K562 (cell line): ENCODE data around the gene NDUFC2. TPM values are rescaled to one million over a fixed set of nuclear protein-coding genes. Genes with fewer than 3 reads are reported as not detected.

ENCODE experiments used
- ATAC-seq: fragments of 200-7000 bp; cut with Tn5 transposase; 3 replicates; pipeline ENCODE4 v1.9.1; 2020; ENCODE audit warnings: moderate library complexity
- BruUV-seq: library from RNA; stranded (reverse); fragments of 400-500 nt; replicated peaks from 2 replicates; lab custom pipeline; 2021; lab: Mats Ljungman, UMichigan
- CTCF ChIA-PET: fragments of 300-600 bp; formaldehyde crosslinking; extraction: SDS; loops from one replicate; lab custom pipeline; 2021; ENCODE audit warnings: low intra/inter-chr PET ratio; lab: Yijun Ruan, JAX
- POLR2A ChIA-PET: fragments of 300-600, 350-650 bp; sonication (Branson Sonifier 250); formaldehyde crosslinking; extraction: SDS; loops from one replicate; lab custom pipeline; 2021; ENCODE audit warnings: antibody characterized with exemption, inconsistent platforms; lab: Yijun Ruan, JAX
- DNase-seq, 4 experiments: peaks; one replicate each; pipeline versions ENCODE4 v3.0.0 to v3.0.0-alpha.2; 2011 to 2018; ENCODE audit warnings: low spot score in 3 of 4, mixed read lengths in 3 of 4; ENCODE audit errors: extremely low read depth in 1 of 4
- FAIRE-seq: peaks from 2 replicates; lab custom pipeline; 2011; peaks lifted over from hg19 to GRCh38; lab: Jason Lieb, UNC
- H2AFZ ChIP-seq: 2 replicates; pipeline ENCODE4 v1.6.0; 2011; ENCODE audit warnings: low read depth, low read length, control low read depth, inconsistent platforms
- H3K27ac ChIP-seq: fragments of 200-600 bp; 3 replicates; pipeline ENCODE4 v1.8.0; 2011; ENCODE audit warnings: low read depth, mild to moderate bottlenecking, control low read depth, inconsistent platforms, low read length, moderate library complexity, mixed read lengths; ENCODE audit errors: extremely low read depth
- H3K27me3 ChIP-seq, 2 experiments: fragments of 300-600 bp in 1 of 2; 2 replicates in 1 of 2; 3 replicates in 1 of 2; pipeline versions ENCODE4 v1.6.0 to v1.8.0; 2011; ENCODE audit warnings: inconsistent platforms in 2 of 2, low read length in 2 of 2, mild to moderate bottlenecking in 1 of 2, mixed read lengths in 1 of 2, moderate library complexity in 1 of 2; ENCODE audit not compliant: control insufficient read depth in 2 of 2, insufficient read depth in 2 of 2
- H3K36me3 ChIP-seq: fragments of 300-600 bp; 3 replicates; pipeline ENCODE4 v1.8.0; 2011; ENCODE audit warnings: mild to moderate bottlenecking, low read length, inconsistent platforms; ENCODE audit not compliant: control insufficient read depth, insufficient read depth
- H3K4me1 ChIP-seq, 2 experiments: fragments of 200-600 bp in 1 of 2; replicated peaks in 1 of 2; 2 replicates in 1 of 2; 3 replicates in 1 of 2; pipeline versions ENCODE4 v1.5.1 to v1.8.0; 2011; ENCODE audit warnings: inconsistent platforms in 2 of 2, low read length in 2 of 2, mild to moderate bottlenecking in 1 of 2, mixed read lengths in 1 of 2, moderate library complexity in 1 of 2; ENCODE audit not compliant: control insufficient read depth in 2 of 2, insufficient read depth in 2 of 2
- H3K4me2 ChIP-seq: 2 replicates; pipeline ENCODE4 v1.6.1; 2011; ENCODE audit warnings: low read length, control low read depth, inconsistent platforms, mixed read lengths; ENCODE audit not compliant: insufficient read depth
- H3K4me3 ChIP-seq: fragments of 200-600 bp; sonication (generic), shearing (Covaris generic); 2 replicates; pipeline ENCODE4 v1.5.1; 2016; ENCODE audit warnings: control low read depth, inconsistent platforms
- H3K79me2 ChIP-seq: fragments of 200-600 bp; 3 replicates; pipeline ENCODE4 v1.8.0; 2011; ENCODE audit warnings: low read length, inconsistent platforms; ENCODE audit not compliant: control insufficient read depth, insufficient read depth
- H3K9ac ChIP-seq, 2 experiments: 2 replicates each; pipeline versions ENCODE4 v1.6.0 to v1.6.1; 2011; ENCODE audit warnings: low read depth in 2 of 2, low read length in 2 of 2, control low read depth in 1 of 2, inconsistent platforms in 1 of 2, mild to moderate bottlenecking in 1 of 2, mixed read lengths in 1 of 2; ENCODE audit not compliant: insufficient read depth in 1 of 2
- H3K9me1 ChIP-seq: one replicate; pipeline ENCODE4 v1.6.0; 2011; ENCODE audit warnings: inconsistent platforms, mild to moderate bottlenecking, low read length, moderate library complexity; ENCODE audit not compliant: control insufficient read depth, insufficient read depth
- H3K9me3 ChIP-seq: replicated peaks from 2 replicates; pipeline ENCODE4 v1.5.1; 2011; ENCODE audit warnings: low read depth, low read length, inconsistent platforms; ENCODE audit not compliant: control insufficient read depth, insufficient read depth
- H4K20me1 ChIP-seq: replicated peaks from 2 replicates; pipeline ENCODE4 v1.6.1; 2011; ENCODE audit warnings: low read length, inconsistent platforms, mixed read lengths; ENCODE audit not compliant: control insufficient read depth, insufficient read depth
- CLOCK ChIP-seq: fragments of 250-450 bp; sonication (Bioruptor Pico); IDR thresholded peaks from 2 replicates; pipeline ENCODE4 v1.4.0; 2020; ENCODE audit warnings: mild to moderate bottlenecking, moderate library complexity, borderline replicate concordance
- CREB1 ChIP-seq, 2 experiments: sonication (generic) in 1 of 2; formaldehyde crosslinking in 1 of 2; IDR thresholded peaks; 2 replicates each; pipeline versions ENCODE4 v1.6.1 to v1.8.0; 2012 to 2022; ENCODE audit warnings: inconsistent platforms in 1 of 2, mild to moderate bottlenecking in 1 of 2, missing genetic modification reagents in 1 of 2, moderate library complexity in 1 of 2
- EP300 ChIP-seq: IDR thresholded peaks from 2 replicates; pipeline ENCODE4 v1.6.1; 2012; ENCODE audit warnings: low read length, improper control_type of control experiment
- FOXP4 ChIP-seq: sonication (generic); formaldehyde crosslinking; IDR thresholded peaks from 2 replicates; pipeline ENCODE4 v1.8.0; 2022; ENCODE audit warnings: mild to moderate bottlenecking, missing genetic modification reagents, borderline replicate concordance
- HDAC6 ChIP-seq: IDR thresholded peaks from 2 replicates; pipeline ENCODE4 v1.6.1; 2012; ENCODE audit warnings: low read depth, mild to moderate bottlenecking, control low read depth, inconsistent platforms, low read length, moderate library complexity
- HNRNPK ChIP-seq: fragments of 200-400 bp; formaldehyde crosslinking; IDR thresholded peaks from one replicate; pipeline ENCODE4 v1.6.1; 2018; ENCODE audit warnings: mild to moderate bottlenecking, low read depth, low read length; ENCODE audit not compliant: poor library complexity, severe bottlenecking
- JUNB ChIP-seq: fragments of 450-650 bp; formaldehyde crosslinking; conservative IDR thresholded peaks from 2 replicates; pipeline ENCODE4 v1.4.0; 2020; ENCODE audit warnings: mild to moderate bottlenecking
- MAFK ChIP-seq: IDR thresholded peaks from 2 replicates; pipeline ENCODE4 v1.6.1; 2011; ENCODE audit warnings: low read length, improper control_type of control experiment
- NCOA1 ChIP-seq: fragments of 450-650 bp; IDR thresholded peaks from 2 replicates; pipeline ENCODE4 v1.6.1; 2016; ENCODE audit warnings: low read depth
- NFIC ChIP-seq: fragments of 450-650 bp; IDR thresholded peaks from 2 replicates; pipeline ENCODE4 v1.6.1; 2017; ENCODE audit warnings: mild to moderate bottlenecking, inconsistent platforms
- PML ChIP-seq: IDR thresholded peaks from 2 replicates; pipeline ENCODE4 v1.6.1; 2012; ENCODE audit warnings: low read length, inconsistent platforms
- SMARCA4 ChIP-seq: fragments of 450-650 bp; IDR thresholded peaks from 2 replicates; pipeline ENCODE4 v1.6.1; 2016
- SMC3 ChIP-seq: conservative IDR thresholded peaks from 2 replicates; pipeline ENCODE4 v1.6.1; 2011; ENCODE audit warnings: low read depth, low read length, improper control_type of control experiment; ENCODE audit not compliant: insufficient read depth
- ZFP30 ChIP-seq: fragments of 250-450 bp; sonication (Bioruptor Pico); IDR thresholded peaks from 2 replicates; pipeline ENCODE4 v1.8.0; 2022; ENCODE audit warnings: moderate library complexity, mild to moderate bottlenecking, inconsistent platforms, borderline replicate concordance
- ZKSCAN8 ChIP-seq: fragments of 200-800 bp; sonication (Bioruptor generic); IDR thresholded peaks from 2 replicates; pipeline ENCODE4 v1.6.1; 2016; ENCODE audit warnings: missing genetic modification characterization, missing compliant biosample characterization
- ZNF12 ChIP-seq: sonication (generic); formaldehyde crosslinking; IDR thresholded peaks from 2 replicates; pipeline ENCODE4 v1.4.0; 2020; ENCODE audit warnings: mild to moderate bottlenecking, missing genetic modification reagents
- ZNF232 ChIP-seq: sonication (generic); formaldehyde crosslinking; IDR thresholded peaks from 2 replicates; pipeline ENCODE4 v1.8.0; 2022; ENCODE audit warnings: mild to moderate bottlenecking, missing genetic modification reagents
- ZNF354B ChIP-seq: fragments of 250-450 bp; sonication (Bioruptor Pico); IDR thresholded peaks from 2 replicates; pipeline ENCODE4 v1.4.0; 2020
- ZNF584 ChIP-seq: fragments of 200-800 bp; sonication (Bioruptor generic); IDR thresholded peaks from 2 replicates; pipeline ENCODE4 v1.6.1; 2016; ENCODE audit warnings: low read depth, mild to moderate bottlenecking, missing genetic modification characterization, missing compliant biosample characterization
- WGBS: fragments of 100-300 bp; shearing (Covaris generic); methylation state at CpG from one replicate; pipeline ENCODE4 v1.1.6; 2016; ENCODE audit warnings: low coverage, mixed read lengths; ENCODE audit not compliant: insufficient coverage; ENCODE audit errors: missing lambda C conversion rate; 5-methylcytosine and 5-hydroxymethylcytosine counted together
- in situ Hi-C: fragments of 300-500 bp; cut with MboI; formaldehyde crosslinking; loops from 4 replicates; pipeline ENCODE4 v1.15.0; 2018; ENCODE audit warnings: inconsistent platforms, mixed read lengths
- intact Hi-C: fragments of 100-400 bp; cut with micrococcal nuclease; formaldehyde crosslinking; loops from 2 replicates; pipeline ENCODE4 v1.14.2; 2022
- polyA plus RNA-seq, 8 experiments: library from polyadenylated mRNA; depleted of rRNA in 4 of 8; stranded (reverse) in 5 of 8; unstranded in 3 of 8; fragments of >200 nt; fragmentation: Nextera tagmentation in 2 of 8; fragmentation: Illumina TruSeq in 1 of 8; extraction: Ambion mirVana in 2 of 8; extraction: Trizol in 1 of 8; gene quantifications; 2 replicates each; pipeline versions ENCODE4 v1.2.1 to v1.2.3, GENCODE V29; 2011 to 2014; ENCODE audit warnings: inconsistent platforms in 1 of 8, missing spikeins in 1 of 8
- total RNA-seq, 7 experiments: library from RNA; depleted of rRNA in 6 of 7; stranded (reverse); fragments of >200 nt in 6 of 7; fragmentation: Illumina TruSeq in 2 of 7; extraction: Trizol in 2 of 7; gene quantifications; 2 replicates each; pipeline versions ENCODE4 v1.2.1 to v1.2.3, GENCODE V29; 2011 to 2021; ENCODE audit warnings: low replicate concordance in 1 of 7

The NDUFC2 gene
- total and polyA plus RNA-seq, 9 of the 15 experiments (the other 6 are each of a cell fraction or from before 2014, with no cell fraction given): 168 to 1,119 (median 442) TPM

GRCh38 chr11:78080818-78081495, 1.3 kb upstream of the NDUFC2 start:
- WGBS: 25% methylated on average over 11 of the region's 11 CpGs
- Histone ChIP-seq H3K4me3 (peak overlapping the region; percentile 92), H3K27ac (peak overlapping the region; percentile 90), H3K36me3 (peaks cover 24% of the 10 kb centered on the region; the same call in 2 of the 3 replicates), H3K9ac (peak overlapping the region; percentile 82 to 91; a peak in 3 of 4 replicates), H3K27me3 (no peaks in the 10 kb centered on the region), H3K4me1 (peaks cover 23 to 25% of the 10 kb centered on the region in 2 experiments), H2AFZ (peak overlapping the region; percentile 95), H4K20me1 (peaks cover 9% of the 10 kb centered on the region; the same call in 1 of the 2 replicates), H3K9me3 (no peaks in the 10 kb centered on the region), H3K9me1 (no peaks in the 10 kb centered on the region), H3K4me2 (peak overlapping the region; percentile 99), H3K79me2 (peaks cover 48% of the 10 kb centered on the region)
- ChIA-PET CTCF (no interaction called here), POLR2A (interaction anchor here (0.6 to 1.1 kb wide), 6 partner anchors 8 to 959 kb away, joined by 3 to 8 read pairs (median 4); partner anchors contain the start of gene ALG8)
- no peak for FAIRE-seq
- peak; percentile 60 for ATAC-seq
- no TSS peak for BruUV-seq
- in situ Hi-C loops: no loop called here
- DNase-seq: peak in 2 of 4 experiments; percentile 41 to 79
- intact Hi-C loops: loop anchor here (10.0 kb wide), 1 partner anchor 214 kb away; no protein-coding TSS in a partner anchor
- TF ChIP-seq MAFK (no peak), PML (no peak; the same call in 1 of the 2 replicates), CLOCK (CRISPR knock-in tag) (no peak), JUNB (no peak), NCOA1 (0 out of 2 replicates have a peak, but pooled peaks have one; percentile 17), ZNF354B (no peak), EP300 (peak; percentile 82), NFIC (no peak; the same call in 1 of the 2 replicates), SMC3 (no peak), HDAC6 (no peak), HNRNPK (no peak), ZNF12 (no peak), SMARCA4 (peak; percentile 70), CREB1 (IDR thresholded peaks at IDR 0.05) (no peak), CREB1 (CRISPR knock-in tag; IDR thresholded peaks at IDR 0.05) (no peak), FOXP4 (CRISPR knock-in tag) (no peak), ZNF584 (CRISPR knock-in tag) (no peak), ZNF232 (CRISPR knock-in tag) (no peak), ZKSCAN8 (CRISPR knock-in tag) (no peak), ZFP30 (CRISPR knock-in tag) (no peak)
